ENCODE results near the gene RAB3GAP1. TPM values are rescaled to one million over a fixed set of nuclear protein-coding genes. Genes with fewer than 3 reads are reported as not detected.
"Not testable (repeated sequence)": the region's sequence is repeated elsewhere in the genome, so short reads cannot be mapped to it uniquely, and the experiment has no call there.

RAB3GAP1 gene
- total RNA-seq, 3 donors from 2014 or later (not counting 1 experiment from before 2014, with no cell fraction given) = 9.6 to 12.6 (median 9.8) TPM

DNA sequence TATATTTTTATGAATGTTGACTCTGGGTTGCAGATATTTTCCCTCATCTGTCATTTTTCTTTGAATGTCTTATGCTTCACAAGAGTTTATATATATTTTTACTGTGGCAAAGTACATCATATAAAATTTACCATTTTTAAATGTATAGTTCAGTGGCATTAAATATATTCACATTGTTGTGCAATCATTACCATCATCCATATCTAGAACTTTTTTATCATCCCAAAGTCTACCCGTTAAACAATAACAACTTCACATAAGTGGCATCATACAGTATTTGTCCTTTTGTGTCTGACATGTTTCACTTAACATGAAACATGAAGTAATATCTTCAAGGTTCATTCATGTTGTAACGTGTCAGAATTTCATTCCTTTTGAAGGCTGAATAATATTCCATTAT lies 24.5 kb downstream of the RAB3GAP1 start:
- no peaks in the 10 kb centered on the region for H3K4me1 Mint-ChIP-seq
- DNase-seq (no peak), ATAC-seq (no peak)
- intact Hi-C loops (cut with micrococcal nuclease) = no loop called here
- no peaks in the 10 kb centered on the region for H3K36me3 Mint-ChIP-seq
- no peak overlapping the region for H3K4me3 ChIP-seq (ENCODE audit: low read length)
- no peaks in the 10 kb centered on the region for H3K4me1 ChIP-seq (ENCODE audit: control insufficient read depth, insufficient read depth, low read length)
- no peak overlapping the region for H3K27ac ChIP-seq (ENCODE audit: low read length)
- H3K27me3 Mint-ChIP-seq (ENCODE audit: low read depth in 2 of 2) = peaks cover 6 to 13% of the 10 kb centered on the region in 2 donors
- no peaks in the 10 kb centered on the region for H3K27me3 ChIP-seq (ENCODE audit: control insufficient read depth, insufficient read depth, low read length)
- WGBS (ENCODE audit: insufficient coverage) = 100% methylated on average over 2 of the region's 2 CpGs
- peaks cover 4% of the 10 kb centered on the region for H3K9me3 ChIP-seq (ENCODE audit: control insufficient read depth, insufficient read depth, low read length)
- no peak for TF ChIP-seq CTCF (IDR thresholded peaks at IDR 0.05)
- H3K36me3 ChIP-seq (ENCODE audit: control insufficient read depth, insufficient read depth, low read length) = no peaks in the 10 kb centered on the region
- no peaks in the 10 kb centered on the region for H3K9me3 Mint-ChIP-seq
- no peak overlapping the region for H3K4me3 Mint-ChIP-seq
- H3K27ac Mint-ChIP-seq = no peak overlapping the region

DNA sequence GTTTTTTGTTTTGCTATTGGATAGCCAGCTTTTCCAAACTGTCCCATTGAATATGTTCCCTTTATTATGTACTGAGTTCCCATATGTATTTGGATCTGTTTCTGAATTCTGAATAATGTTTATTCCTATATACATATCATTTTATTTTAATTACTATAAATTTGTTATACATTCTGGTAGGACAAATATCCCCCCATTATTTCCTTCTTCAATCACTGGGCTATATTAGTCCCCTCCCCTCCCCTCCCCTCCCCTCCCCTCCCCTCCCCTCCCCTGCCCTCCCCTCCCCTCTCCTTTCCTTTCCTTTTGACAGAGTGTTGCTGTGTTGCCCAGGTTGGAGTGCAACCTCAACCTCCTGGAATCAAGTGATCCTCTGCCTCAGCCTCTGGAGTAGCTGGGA lies 26.3 kb downstream of the RAB3GAP1 start:
- Mint-ChIP-seq H3K36me3 (no peaks in the 10 kb centered on the region), H3K9me3 (no peaks in the 10 kb centered on the region), H3K27ac (no peak overlapping the region), H3K27me3 (ENCODE audit: low read depth in 2 of 2) (no peaks in the 10 kb centered on the region), H3K4me3 (no peak overlapping the region), H3K4me1 (no peaks in the 10 kb centered on the region)
- Histone ChIP-seq H3K27me3 (ENCODE audit: control insufficient read depth, insufficient read depth, low read length) (no peaks in the 10 kb centered on the region), H3K27ac (ENCODE audit: low read length) (no peak overlapping the region), H3K36me3 (ENCODE audit: control insufficient read depth, insufficient read depth, low read length) (no peaks in the 10 kb centered on the region), H3K4me3 (ENCODE audit: low read length) (no peak overlapping the region), H3K4me1 (ENCODE audit: control insufficient read depth, insufficient read depth, low read length) (no peaks in the 10 kb centered on the region), H3K9me3 (ENCODE audit: control insufficient read depth, insufficient read depth, low read length) (no peaks in the 10 kb centered on the region)
- ATAC-seq (no peak), DNase-seq (no peak)
- intact Hi-C loops (cut with micrococcal nuclease) = no loop called here
- TF ChIP-seq CTCF (IDR thresholded peaks at IDR 0.05) = no peak

DNA sequence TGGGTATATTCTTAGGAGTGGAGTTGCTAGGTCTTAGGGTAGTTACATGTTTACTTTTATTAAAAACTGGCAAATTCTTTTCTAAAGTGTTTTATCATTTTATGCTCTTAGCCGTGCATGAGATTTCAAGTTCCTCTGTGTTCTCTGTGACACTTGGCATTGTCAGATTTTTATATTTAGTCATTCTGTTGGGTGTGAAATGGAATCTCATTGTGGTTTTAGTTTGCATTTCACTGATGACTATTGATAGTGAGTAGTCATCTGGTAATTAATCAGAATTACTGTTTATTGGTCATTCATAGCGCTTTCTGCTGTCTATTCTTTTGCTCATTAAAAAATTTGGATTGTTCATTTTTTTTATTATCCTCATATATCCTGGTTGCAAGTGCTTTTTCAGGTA lies 34.1 kb downstream of the RAB3GAP1 start:
- no peak overlapping the region for H3K27ac ChIP-seq (ENCODE audit: low read length)
- WGBS (ENCODE audit: insufficient coverage) = 72% methylated on average over 1 of the region's 2 CpGs
- intact Hi-C loops (cut with micrococcal nuclease) = no loop called here
- DNase-seq (no peak), ATAC-seq (no peak)
- no peaks in the 10 kb centered on the region for H3K36me3 ChIP-seq (ENCODE audit: control insufficient read depth, insufficient read depth, low read length)
- no peak overlapping the region for H3K4me3 ChIP-seq (ENCODE audit: low read length)
- Mint-ChIP-seq H3K36me3 (no peaks in the 10 kb centered on the region), H3K4me1 (no peaks in the 10 kb centered on the region), H3K4me3 (no peak overlapping the region), H3K27ac (no peak overlapping the region), H3K9me3 (no peaks in the 10 kb centered on the region), H3K27me3 (ENCODE audit: low read depth in 2 of 2) (peaks cover 6 to 15% of the 10 kb centered on the region in 2 donors)
- no peaks in the 10 kb centered on the region for H3K4me1 ChIP-seq (ENCODE audit: control insufficient read depth, insufficient read depth, low read length)
- no peaks in the 10 kb centered on the region for H3K27me3 ChIP-seq (ENCODE audit: control insufficient read depth, insufficient read depth, low read length)
- no peaks in the 10 kb centered on the region for H3K9me3 ChIP-seq (ENCODE audit: control insufficient read depth, insufficient read depth, low read length)
- no peak for TF ChIP-seq CTCF (IDR thresholded peaks at IDR 0.05)

GRCh38 chr2:135089597-135089996 lies 37.5 kb downstream of the RAB3GAP1 start:
- intact Hi-C loops (cut with micrococcal nuclease); H3K27ac Mint-ChIP-seq; H3K27me3 Mint-ChIP-seq (ENCODE audit: low read depth in 2 of 2): not testable (repeated sequence)

More at GRCh38 chr2:135089597-135089996, 37.5 kb downstream of the RAB3GAP1 start:
- not testable (repeated sequence) for H3K4me1 Mint-ChIP-seq; H3K27me3 ChIP-seq (ENCODE audit: control insufficient read depth, insufficient read depth, low read length); H3K36me3 ChIP-seq (ENCODE audit: control insufficient read depth, insufficient read depth, low read length); H3K36me3 Mint-ChIP-seq; DNase-seq; H3K9me3 Mint-ChIP-seq; H3K4me1 ChIP-seq (ENCODE audit: control insufficient read depth, insufficient read depth, low read length); H3K4me3 Mint-ChIP-seq; H3K4me3 ChIP-seq (ENCODE audit: low read length); H3K27ac ChIP-seq (ENCODE audit: low read length); ATAC-seq; H3K9me3 ChIP-seq (ENCODE audit: control insufficient read depth, insufficient read depth, low read length)
- over 99% methylated on average over 4 of the region's 4 CpGs for WGBS (ENCODE audit: insufficient coverage)

Data from natural killer cell (primary cell).